SU-DHL-6 (cell line): ENCODE measurements around the gene PLA2G4E.

Experiments
- CTCF ChIP-seq: fragments of 200-600 bp; sonication (generic); IDR thresholded peaks from one replicate; pipeline ENCODE4 v1.5.1; 2017; ENCODE audit warnings: antibody characterized with exemption, mild to moderate bottlenecking, low read length, moderate library complexity; ENCODE audit not compliant: insufficient read depth, poor library complexity, severe bottlenecking
- EZH2phosphoT487 ChIP-seq: fragments of 200-600 bp; sonication (generic), shearing (Covaris generic); conservative IDR thresholded peaks from 2 replicates; pipeline ENCODE4 v1.6.1; 2018; ENCODE audit warnings: mild to moderate bottlenecking, antibody characterized with exemption, low read length, moderate library complexity, mixed read lengths

GRCh38 chr15:41971089-41971894 is 49.5 kb downstream of the PLA2G4E start:
- TF ChIP-seq CTCF = no peak
- no peak for TF ChIP-seq EZH2phosphoT487
